IMR-90 (cell line): Measurements from ENCODE around the gene AJM1. TPM values are rescaled to one million over a fixed set of nuclear protein-coding genes. Genes with fewer than 3 reads are reported as not detected.

Experiments used
- ATAC-seq: fragments of 200-7000 bp; cut with Tn5 transposase; 2 replicates; pipeline ENCODE4 v1.9.1; 2020; ENCODE audit warnings: low read depth, mild to moderate bottlenecking, moderate library complexity
- BruUV-seq: library from RNA; stranded (reverse); fragments of 400-500 nt; replicated peaks from 2 replicates; lab custom pipeline; 2021; lab: Mats Ljungman, UMichigan
- CTCF ChIA-PET: fragments of 300-600 bp; formaldehyde crosslinking; extraction: SDS; loops from one replicate; lab custom pipeline; 2021; ENCODE audit warnings: antibody characterized with exemption; lab: Yijun Ruan, JAX
- POLR2A ChIA-PET: fragments of 300-600 bp; sonication (Branson Sonifier 250); formaldehyde crosslinking; loops from one replicate; lab custom pipeline; 2022; ENCODE audit warnings: antibody characterized with exemption; ENCODE audit not compliant: unreplicated experiment; lab: Charles Lee
- DNase-seq: peaks from one replicate; pipeline ENCODE4 v3.0.0; 2013
- H2AFZ ChIP-seq: replicated peaks from 2 replicates; pipeline ENCODE3; 2013; ENCODE audit warnings: low read length, mild to moderate bottlenecking; ENCODE audit not compliant: poor library complexity
- H2AK5ac ChIP-seq: 2 replicates; pipeline ENCODE4 v1.6.1; 2013; ENCODE audit warnings: low read depth, low read length, inconsistent platforms
- H2AK9ac ChIP-seq: replicated peaks from 2 replicates; pipeline ENCODE3; 2013; ENCODE audit warnings: mild to moderate bottlenecking, low read depth, low read length, moderate library complexity; ENCODE audit not compliant: poor library complexity
- H2BK120ac ChIP-seq: 2 replicates; pipeline ENCODE4 v1.6.1; 2013; ENCODE audit warnings: low read depth, low read length, inconsistent platforms
- H2BK15ac ChIP-seq: 3 replicates; pipeline ENCODE4 v1.6.1; 2013; ENCODE audit warnings: low read depth, low read length, inconsistent platforms
- H2BK20ac ChIP-seq: 2 replicates; pipeline ENCODE4 v1.6.1; 2013; ENCODE audit warnings: low read depth, mild to moderate bottlenecking, inconsistent platforms, low read length, moderate library complexity
- H2BK5ac ChIP-seq: 2 replicates; pipeline ENCODE4 v1.6.1; 2013; ENCODE audit warnings: mild to moderate bottlenecking, low read depth, low read length, inconsistent platforms; ENCODE audit not compliant: poor library complexity, severe bottlenecking
- H3K14ac ChIP-seq: replicated peaks from 2 replicates; pipeline ENCODE4 v1.6.1; 2013; ENCODE audit warnings: low read depth, low read length, inconsistent platforms
- H3K18ac ChIP-seq: 2 replicates; pipeline ENCODE4 v1.6.1; 2013; ENCODE audit warnings: low read depth, low read length, control low read depth
- H3K23ac ChIP-seq: 2 replicates; pipeline ENCODE4 v1.6.1; 2013; ENCODE audit warnings: low read depth, low read length, inconsistent platforms
- H3K27ac ChIP-seq: 2 replicates; pipeline ENCODE4 v1.5.1; 2013; ENCODE audit warnings: mild to moderate bottlenecking, control low read depth, low read length; ENCODE audit not compliant: insufficient read depth
- H3K27me3 ChIP-seq: 2 replicates; pipeline ENCODE4 v1.6.1; 2013; ENCODE audit warnings: low read length; ENCODE audit not compliant: control insufficient read depth, insufficient read depth
- H3K36me3 ChIP-seq: 2 replicates; pipeline ENCODE4 v1.6.1; 2013; ENCODE audit warnings: low read length, mixed read lengths; ENCODE audit not compliant: control insufficient read depth, insufficient read depth
- H3K4ac ChIP-seq: 2 replicates; pipeline ENCODE4 v1.6.1; 2013; ENCODE audit warnings: low read depth, low read length, inconsistent platforms
- H3K4me1 ChIP-seq: 2 replicates; pipeline ENCODE4 v1.6.1; 2013; ENCODE audit warnings: low read length, mixed read lengths; ENCODE audit not compliant: control insufficient read depth, insufficient read depth
- H3K4me2 ChIP-seq: 2 replicates; pipeline ENCODE4 v1.6.1; 2013; ENCODE audit warnings: low read depth, mild to moderate bottlenecking, control low read depth, low read length, moderate library complexity
- H3K4me3 ChIP-seq: 2 replicates; pipeline ENCODE4 v1.5.1; 2013; ENCODE audit warnings: low read depth, mild to moderate bottlenecking, control low read depth, low read length, moderate library complexity; ENCODE audit not compliant: insufficient read depth
- H3K56ac ChIP-seq: 2 replicates; pipeline ENCODE4 v1.6.1; 2013; ENCODE audit warnings: low read length, inconsistent platforms; ENCODE audit not compliant: insufficient read depth; ENCODE audit errors: extremely low read depth
- H3K79me1 ChIP-seq, 2 experiments: 2 replicates each; pipeline ENCODE4 v1.6.1; 2013; ENCODE audit warnings: low read length in 2 of 2, inconsistent platforms in 1 of 2, low read depth in 1 of 2
- H3K9ac ChIP-seq: 2 replicates; pipeline ENCODE4 v1.6.1; 2013; ENCODE audit warnings: low read depth, low read length, control low read depth
- H3K9me1 ChIP-seq: 2 replicates; pipeline ENCODE4 v1.6.1; 2013; ENCODE audit warnings: low read length, inconsistent platforms; ENCODE audit not compliant: insufficient read depth
- H3K9me3 ChIP-seq: 2 replicates; pipeline ENCODE4 v1.6.1; 2013; ENCODE audit warnings: low read length; ENCODE audit not compliant: control insufficient read depth, insufficient read depth
- H4K20me1 ChIP-seq: 2 replicates; pipeline ENCODE4 v1.6.1; 2013; ENCODE audit warnings: low read length, inconsistent platforms; ENCODE audit not compliant: insufficient read depth
- H4K5ac ChIP-seq: 2 replicates; pipeline ENCODE4 v1.6.1; 2013; ENCODE audit warnings: mild to moderate bottlenecking, low read depth, low read length, control low read depth
- H4K8ac ChIP-seq, 2 experiments: 2 replicates each; pipeline ENCODE4 v1.6.1; 2013; ENCODE audit warnings: low read depth in 2 of 2, low read length in 2 of 2, control low read depth in 1 of 2, inconsistent platforms in 1 of 2
- H4K91ac ChIP-seq: 2 replicates; pipeline ENCODE4 v1.6.1; 2013; ENCODE audit warnings: low read depth, low read length, inconsistent platforms; ENCODE audit not compliant: insufficient read depth
- BHLHE40 ChIP-seq: fragments of 150-350 bp; IDR thresholded peaks from 2 replicates; pipeline ENCODE4 v1.6.1; 2016; ENCODE audit warnings: mild to moderate bottlenecking, low read depth, low read length
- CEBPB ChIP-seq: IDR thresholded peaks from 2 replicates; pipeline ENCODE4 v1.6.1; 2012; ENCODE audit warnings: low read depth, low read length, improper control_type of control experiment
- CHD1 ChIP-seq: IDR thresholded peaks from 2 replicates; pipeline ENCODE4 v1.6.1; 2012; ENCODE audit warnings: low read depth, low read length, improper control_type of control experiment
- FOS ChIP-seq: fragments of 150-350 bp; IDR thresholded peaks from 2 replicates; pipeline ENCODE4 v1.6.1; 2016; ENCODE audit warnings: low read depth, low read length
- MAFK ChIP-seq: IDR thresholded peaks from 2 replicates; pipeline ENCODE4 v1.6.1; 2012; ENCODE audit warnings: low read depth, low read length, improper control_type of control experiment
- MAZ ChIP-seq: IDR thresholded peaks from 2 replicates; pipeline ENCODE4 v1.6.1; 2012; ENCODE audit warnings: low read depth, mild to moderate bottlenecking, low read length, improper control_type of control experiment, moderate library complexity, borderline replicate concordance
- MXI1 ChIP-seq: IDR thresholded peaks from 2 replicates; pipeline ENCODE4 v1.6.1; 2012; ENCODE audit warnings: low read depth, mild to moderate bottlenecking, low read length, moderate library complexity, borderline replicate concordance
- NFE2L2 ChIP-seq: fragments of 150-350 bp; IDR thresholded peaks from 2 replicates; pipeline ENCODE4 v1.6.1; 2016; ENCODE audit warnings: low read depth, mild to moderate bottlenecking, low read length
- POLR2A ChIP-seq: IDR thresholded peaks from 2 replicates; pipeline ENCODE4 v1.6.1; 2012; ENCODE audit warnings: mild to moderate bottlenecking, low read depth, low read length
- RAD21 ChIP-seq: IDR thresholded peaks from 2 replicates; pipeline ENCODE4 v1.6.1; 2012; ENCODE audit warnings: low read length, improper control_type of control experiment
- RCOR1 ChIP-seq: IDR thresholded peaks from 2 replicates; pipeline ENCODE4 v1.6.1; 2012; ENCODE audit warnings: mild to moderate bottlenecking, low read length, improper control_type of control experiment; ENCODE audit not compliant: insufficient replicate concordance
- RFX5 ChIP-seq: IDR thresholded peaks from 2 replicates; pipeline ENCODE4 v1.8.0; 2012; ENCODE audit warnings: low read depth, mild to moderate bottlenecking, low read length, moderate library complexity
- SMC3 ChIP-seq: fragments of 150-350 bp; IDR thresholded peaks from 2 replicates; pipeline ENCODE4 v1.6.1; 2016; ENCODE audit warnings: low read depth, mild to moderate bottlenecking, antibody characterized with exemption, low read length, moderate library complexity
- WGBS, 2 experiments: methylation state at CpG; one replicate each; pipeline versions ENCODE4 v1.1.5 to v1.1.7; 2013; ENCODE audit warnings: missing lambda C conversion rate in 2 of 2; ENCODE audit not compliant: insufficient read length in 1 of 2; ENCODE audit errors: extremely low coverage in 2 of 2; 5-methylcytosine and 5-hydroxymethylcytosine counted together
- dilution Hi-C: fragments of 300-500 bp; cut with HindIII; formaldehyde crosslinking; loops from one replicate; pipeline ENCODE4 v1.14.3; 2018; ENCODE audit warnings: low sequenced_read_pairs; ENCODE audit not compliant: unreplicated experiment
- in situ Hi-C: fragments of 300-500 bp; cut with MboI; formaldehyde crosslinking; loops from 3 replicates; pipeline ENCODE4 v1.14.3; 2019; ENCODE audit warnings: low sequenced_read_pairs, inconsistent platforms, mixed read lengths
- intact Hi-C: fragments of 100-400 bp; cut with micrococcal nuclease; formaldehyde crosslinking; loops from 2 replicates; pipeline ENCODE4 v1.10.0; 2022
- polyA plus RNA-seq, 3 experiments: library from polyadenylated mRNA; depleted of rRNA; stranded (reverse); fragments of >200 nt; gene quantifications; 2 replicates each; pipeline ENCODE4 v1.2.3, GENCODE V29; 2012; ENCODE audit warnings: low replicate concordance in 1 of 3
- total RNA-seq: library from RNA; depleted of rRNA; stranded (reverse); fragments of >200 nt; gene quantifications from 2 replicates; pipeline ENCODE4 v1.2.3, GENCODE V29; 2012
- TF ChIP-seq, protein P1 (sequence below): fragments of 150-350 bp; IDR thresholded peaks from 2 replicates; pipeline ENCODE4 v1.6.1; 2017; ENCODE audit warnings: mild to moderate bottlenecking, antibody characterized with exemption, low read length, low read depth
- TF ChIP-seq, protein P2 (sequence below): fragments of 150-350 bp; IDR thresholded peaks from 2 replicates; pipeline ENCODE4 v1.6.1; 2016; ENCODE audit warnings: low read depth, mild to moderate bottlenecking, low read length, moderate library complexity, borderline replicate concordance
- TF ChIP-seq, protein P3 (sequence below): conservative IDR thresholded peaks from 2 replicates; pipeline ENCODE4 v1.5.1; 2012; ENCODE audit warnings: mild to moderate bottlenecking, low read depth, low read length, improper control_type of control experiment

Gene AJM1
- total and polyA plus RNA-seq, 2 of the 4 experiments (the other 2 are of a cell fraction): 0.18 to 1.5 TPM

DNA sequence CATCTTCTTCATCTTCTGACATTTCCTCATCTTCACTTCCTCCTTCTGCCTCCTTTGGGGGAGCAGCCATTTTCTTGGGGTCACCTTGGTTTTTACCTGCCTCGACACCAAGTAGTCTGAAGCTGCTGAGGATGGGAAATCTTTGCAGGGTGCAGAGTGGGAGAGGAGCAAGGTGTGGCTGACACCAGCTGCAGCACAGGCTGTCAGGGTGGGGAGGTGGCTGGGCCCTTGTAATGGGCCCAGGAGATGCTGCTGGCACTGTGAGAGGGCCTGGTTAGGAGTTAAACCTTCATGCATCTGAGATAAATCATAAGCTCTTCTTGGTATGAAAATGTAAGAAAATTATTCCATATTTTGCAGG, 26.9 kb upstream of the AJM1 start:
- Histone ChIP-seq H3K18ac (no peak overlapping the region), H3K4me3 (no peak overlapping the region), H2AK9ac (no peak overlapping the region), H3K14ac (no peak overlapping the region), H3K27me3 (no peaks in the 10 kb centered on the region), H4K8ac (no peak overlapping the region), H2AK5ac (no peak overlapping the region), H3K23ac (no peak overlapping the region), H4K20me1 (peaks cover 24% of the 10 kb centered on the region), H2BK120ac (no peak overlapping the region), H3K79me1 (peaks cover 30 to 48% of the 10 kb centered on the region in 2 experiments), H2BK5ac (no peak overlapping the region), H3K4me2 (no peak overlapping the region), H3K56ac (no peak overlapping the region), H2BK15ac (no peak overlapping the region), H2AFZ (no peak overlapping the region), H2BK20ac (no peak overlapping the region), H3K9ac (no peak overlapping the region), H3K4ac (no peak overlapping the region), H3K27ac (no peak overlapping the region), H3K36me3 (peaks cover 14% of the 10 kb centered on the region), H4K5ac (no peak overlapping the region), H4K91ac (no peak overlapping the region), H3K4me1 (no peaks in the 10 kb centered on the region), H3K9me3 (no peaks in the 10 kb centered on the region), H3K9me1 (peaks cover 8% of the 10 kb centered on the region)
- TF ChIP-seq RCOR1: no peak
- TF ChIP-seq, protein P1, sequence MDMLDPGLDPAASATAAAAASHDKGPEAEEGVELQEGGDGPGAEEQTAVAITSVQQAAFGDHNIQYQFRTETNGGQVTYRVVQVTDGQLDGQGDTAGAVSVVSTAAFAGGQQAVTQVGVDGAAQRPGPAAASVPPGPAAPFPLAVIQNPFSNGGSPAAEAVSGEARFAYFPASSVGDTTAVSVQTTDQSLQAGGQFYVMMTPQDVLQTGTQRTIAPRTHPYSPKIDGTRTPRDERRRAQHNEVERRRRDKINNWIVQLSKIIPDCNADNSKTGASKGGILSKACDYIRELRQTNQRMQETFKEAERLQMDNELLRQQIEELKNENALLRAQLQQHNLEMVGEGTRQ: no peak
- TF ChIP-seq CHD1: no peak
- TF ChIP-seq, protein P2, sequence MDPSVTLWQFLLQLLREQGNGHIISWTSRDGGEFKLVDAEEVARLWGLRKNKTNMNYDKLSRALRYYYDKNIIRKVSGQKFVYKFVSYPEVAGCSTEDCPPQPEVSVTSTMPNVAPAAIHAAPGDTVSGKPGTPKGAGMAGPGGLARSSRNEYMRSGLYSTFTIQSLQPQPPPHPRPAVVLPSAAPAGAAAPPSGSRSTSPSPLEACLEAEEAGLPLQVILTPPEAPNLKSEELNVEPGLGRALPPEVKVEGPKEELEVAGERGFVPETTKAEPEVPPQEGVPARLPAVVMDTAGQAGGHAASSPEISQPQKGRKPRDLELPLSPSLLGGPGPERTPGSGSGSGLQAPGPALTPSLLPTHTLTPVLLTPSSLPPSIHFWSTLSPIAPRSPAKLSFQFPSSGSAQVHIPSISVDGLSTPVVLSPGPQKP: no peak
- TF ChIP-seq BHLHE40: no peak
- TF ChIP-seq MXI1: no peak
- TF ChIP-seq NFE2L2: no peak
- TF ChIP-seq CEBPB: no peak
- no peak for TF ChIP-seq RAD21
- no peak for TF ChIP-seq SMC3
- TF ChIP-seq RFX5: no peak
- no peak for TF ChIP-seq FOS
- TF ChIP-seq MAZ: no peak
- no peak for TF ChIP-seq MAFK
- no peak for TF ChIP-seq POLR2A
- TF ChIP-seq, protein P3, sequence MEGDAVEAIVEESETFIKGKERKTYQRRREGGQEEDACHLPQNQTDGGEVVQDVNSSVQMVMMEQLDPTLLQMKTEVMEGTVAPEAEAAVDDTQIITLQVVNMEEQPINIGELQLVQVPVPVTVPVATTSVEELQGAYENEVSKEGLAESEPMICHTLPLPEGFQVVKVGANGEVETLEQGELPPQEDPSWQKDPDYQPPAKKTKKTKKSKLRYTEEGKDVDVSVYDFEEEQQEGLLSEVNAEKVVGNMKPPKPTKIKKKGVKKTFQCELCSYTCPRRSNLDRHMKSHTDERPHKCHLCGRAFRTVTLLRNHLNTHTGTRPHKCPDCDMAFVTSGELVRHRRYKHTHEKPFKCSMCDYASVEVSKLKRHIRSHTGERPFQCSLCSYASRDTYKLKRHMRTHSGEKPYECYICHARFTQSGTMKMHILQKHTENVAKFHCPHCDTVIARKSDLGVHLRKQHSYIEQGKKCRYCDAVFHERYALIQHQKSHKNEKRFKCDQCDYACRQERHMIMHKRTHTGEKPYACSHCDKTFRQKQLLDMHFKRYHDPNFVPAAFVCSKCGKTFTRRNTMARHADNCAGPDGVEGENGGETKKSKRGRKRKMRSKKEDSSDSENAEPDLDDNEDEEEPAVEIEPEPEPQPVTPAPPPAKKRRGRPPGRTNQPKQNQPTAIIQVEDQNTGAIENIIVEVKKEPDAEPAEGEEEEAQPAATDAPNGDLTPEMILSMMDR: no peak
- BruUV-seq: no TSS peak
- POLR2A ChIA-PET: no interaction called here
- 0% methylated on average over 1 of the region's 1 CpG; no CpG with 5 or more reads in 1 of the 2 experiments for WGBS, 2 experiments
- no peak for ATAC-seq
- no peak for DNase-seq
- dilution Hi-C loops: no loop called here
- CTCF ChIA-PET: no interaction called here
- intact Hi-C loops: no loop called here
- in situ Hi-C loops: no loop called here
